GM19099 (cell line): ENCODE data around the gene AKR1A1.
A peak's percentile ranks its signal among the peaks of the same experiment; 100 is the strongest.

ENCODE experiments used
- POLR2A ChIP-seq: IDR thresholded peaks from 3 replicates; pipeline ENCODE4 v1.6.1; 2011; ENCODE audit warnings: low read depth; ENCODE audit not compliant: insufficient read length; ENCODE audit errors: extremely low read depth

Gene AKR1A1

GRCh38 chr1:45551684-45552083 is 1.1 kb downstream of the AKR1A1 start:
- no peak for TF ChIP-seq POLR2A

GRCh38 chr1:45552331-45552730 is 1.7 kb downstream of the AKR1A1 start:
- TF ChIP-seq POLR2A = no peak

GRCh38 chr1:45554198-45554597 is 3.6 kb downstream of the AKR1A1 start:
- no peak for TF ChIP-seq POLR2A

GRCh38 chr1:45557422-45557944 is 6.9 kb downstream of the AKR1A1 start:
- TF ChIP-seq POLR2A = no peak

GRCh38 chr1:45563843-45564242 is 13.2 kb downstream of the AKR1A1 start:
- no peak for TF ChIP-seq POLR2A

- TF ChIP-seq POLR2A = no peak
Observed at GRCh38 chr1:45566722-45567121, 16.1 kb downstream of the AKR1A1 start.

- no peak for TF ChIP-seq POLR2A
Observed at GRCh38 chr1:45567911-45568310, 17.3 kb downstream of the AKR1A1 start.

GRCh38 chr1:45568421-45568820 is 17.8 kb downstream of the AKR1A1 start:
- TF ChIP-seq POLR2A = no peak

GRCh38 chr1:45569571-45569961 is 18.9 kb downstream of the AKR1A1 start:
- no peak for TF ChIP-seq POLR2A

GRCh38 chr1:45569962-45570581 is 19.4 kb downstream of the AKR1A1 start:
- no peak for TF ChIP-seq POLR2A

- TF ChIP-seq POLR2A = no peak
Observed at GRCh38 chr1:45570631-45571030, 20.0 kb downstream of the AKR1A1 start.

- no peak for TF ChIP-seq POLR2A
Observed at GRCh38 chr1:45573231-45573804, 22.7 kb downstream of the AKR1A1 start.

- TF ChIP-seq POLR2A = no peak
Observed at GRCh38 chr1:45574105-45574626, 23.5 kb downstream of the AKR1A1 start.

- TF ChIP-seq POLR2A = peak; percentile 61
Observed at GRCh38 chr1:45583264-45583665, 32.6 kb downstream of the AKR1A1 start.

- peak; percentile 98 for TF ChIP-seq POLR2A
Observed at GRCh38 chr1:45583666-45584350, 33.2 kb downstream of the AKR1A1 start, which contains the start of gene NASP. Gene NASP, plus strand, starts transcription at chr1:45584041. Its CDS starts 106 bp downstream, at chr1:45584147.
